EH (cell line): Measurements from ENCODE around the gene MCTP1.

Experiments
- DNase-seq: peaks from one replicate; pipeline ENCODE4 v3.0.0-alpha.2; 2015; ENCODE audit warnings: low read depth

MCTP1 gene

GRCh38 chr5:94759961-94760360 is 524.9 kb downstream of the MCTP1 start:
- DNase-seq: no peak

GRCh38 chr5:94759022-94759421 is 525.9 kb downstream of the MCTP1 start:
- no peak for DNase-seq

- DNase-seq: peak; percentile 7
Observed at GRCh38 chr5:94754824-94755223, 530.1 kb downstream of the MCTP1 start.

GRCh38 chr5:94751460-94751859 is 533.4 kb downstream of the MCTP1 start:
- no peak for DNase-seq

GRCh38 chr5:94750681-94751080 is 534.2 kb downstream of the MCTP1 start:
- no peak for DNase-seq

- no peak for DNase-seq
Observed at GRCh38 chr5:94749042-94749441, 535.9 kb downstream of the MCTP1 start.

GRCh38 chr5:94748212-94748611 is 536.7 kb downstream of the MCTP1 start:
- no peak for DNase-seq

- DNase-seq: no peak
Observed at GRCh38 chr5:94747371-94747770, 537.5 kb downstream of the MCTP1 start.

- DNase-seq: no peak
Observed at GRCh38 chr5:94746731-94747124, 538.2 kb downstream of the MCTP1 start.

- peak; percentile 12 for DNase-seq
Observed at GRCh38 chr5:94745786-94746730, 538.8 kb downstream of the MCTP1 start.

GRCh38 chr5:94744906-94745305 is 540.0 kb downstream of the MCTP1 start:
- no peak for DNase-seq

GRCh38 chr5:94742852-94743251 is 542.0 kb downstream of the MCTP1 start:
- DNase-seq: no peak

- DNase-seq: no peak
Observed at GRCh38 chr5:94740286-94740685, 544.6 kb downstream of the MCTP1 start.

- DNase-seq: no peak
Observed at GRCh38 chr5:94736498-94736897, 548.4 kb downstream of the MCTP1 start.

- DNase-seq: no peak
Observed at GRCh38 chr5:94731471-94731870, 553.4 kb downstream of the MCTP1 start.

- DNase-seq: no peak
Observed at GRCh38 chr5:94725142-94725541, 559.8 kb downstream of the MCTP1 start.

- DNase-seq: no peak
Observed at GRCh38 chr5:94715768-94716167, 569.1 kb downstream of the MCTP1 start.

GRCh38 chr5:94711785-94712184 is 573.1 kb downstream of the MCTP1 start:
- DNase-seq: peak; percentile 64

- no peak for DNase-seq
Observed at GRCh38 chr5:94709277-94709676, 575.6 kb downstream of the MCTP1 start.

GRCh38 chr5:94707359-94707758 is 577.5 kb downstream of the MCTP1 start:
- DNase-seq: no peak

GRCh38 chr5:94705427-94705826 is 579.5 kb downstream of the MCTP1 start:
- peak; percentile 12 for DNase-seq

- no peak for DNase-seq
Observed at GRCh38 chr5:94702729-94703128, 582.2 kb downstream of the MCTP1 start.

GRCh38 chr5:94700592-94700991 is 584.3 kb downstream of the MCTP1 start:
- DNase-seq: no peak

- no peak for DNase-seq
Observed at GRCh38 chr5:94699562-94699961, 585.3 kb downstream of the MCTP1 start.
